Activated CD8-positive, alpha-beta memory T cell treated with anti-CD3 and anti-CD28 coated beads for 36 hours (primary cell): ENCODE data around the gene OCA2. TPM values are rescaled to one million over a fixed set of nuclear protein-coding genes. Genes with fewer than 3 reads are reported as not detected.
"Not testable (repeated sequence)": the region's sequence is repeated elsewhere in the genome, so short reads cannot be mapped to it uniquely, and the experiment has no call there.

Experiments used
- CTCF ChIA-PET: fragments of 350-600 bp; sonication (Branson Sonifier 250); formaldehyde crosslinking; loops from one replicate; lab custom pipeline; 2021; ENCODE audit warnings: antibody characterized with exemption; lab: Charles Lee
- POLR2A ChIA-PET: fragments of 350-600 bp; sonication (Branson Sonifier 250); formaldehyde crosslinking; loops from one replicate; lab custom pipeline; 2021; ENCODE audit warnings: antibody characterized with exemption; lab: Charles Lee
- total RNA-seq, 2 experiments: library from RNA; stranded (reverse); gene quantifications; one replicate each; pipeline ENCODE4 v1.2.3, GENCODE V29; 2021

OCA2 gene
- total RNA-seq, result not detected

DNA sequence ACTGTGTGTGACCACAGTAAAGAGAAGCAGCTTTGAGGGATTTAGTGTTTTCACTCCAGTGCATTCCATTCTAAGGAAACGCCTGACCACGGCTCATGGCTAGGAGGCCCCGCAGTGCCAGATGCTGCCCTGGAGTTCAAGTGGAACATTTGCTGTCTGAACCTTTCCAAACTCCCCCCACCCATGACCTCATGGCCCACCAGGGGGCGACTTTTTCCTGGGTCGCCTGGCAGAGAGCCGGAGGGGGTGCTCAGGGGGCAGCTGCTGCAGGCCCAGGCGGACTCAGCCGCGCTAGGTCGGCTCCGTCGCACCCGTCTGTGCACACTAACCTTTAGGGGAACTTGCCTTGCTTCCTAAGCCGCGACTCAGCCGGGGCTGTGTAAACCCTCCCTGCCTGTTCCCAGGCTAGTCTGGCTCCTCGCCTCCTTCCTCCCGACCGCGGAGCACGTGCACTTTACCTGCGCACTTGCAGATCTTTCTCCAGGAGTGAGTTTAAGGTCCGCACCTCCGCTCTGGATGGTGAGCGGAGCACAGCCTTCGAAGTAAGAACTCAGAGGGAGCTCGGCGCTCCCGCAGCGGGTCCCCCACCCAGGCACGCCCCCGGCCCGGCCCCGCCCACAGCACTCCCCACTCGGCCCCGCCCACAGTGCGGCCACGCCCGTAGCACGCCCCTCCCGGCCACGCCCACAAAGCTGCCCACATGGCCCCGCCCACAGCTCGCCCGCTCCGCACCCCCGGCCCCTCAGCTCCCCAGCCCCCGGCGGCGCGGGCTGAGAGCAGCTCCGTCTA is at the start of gene OCA2:
Gene OCA2 (minus strand): TSS at position 550 of the 789 bp plus-strand sequence. CDS start 17,441 bp downstream, outside the sequence.
- POLR2A ChIA-PET, result interaction anchor here (0.7 kb wide), 1 partner anchor 9 kb away, joined by 6 read pairs; no protein-coding TSS in a partner anchor
- CTCF ChIA-PET, result no interaction called here

DNA sequence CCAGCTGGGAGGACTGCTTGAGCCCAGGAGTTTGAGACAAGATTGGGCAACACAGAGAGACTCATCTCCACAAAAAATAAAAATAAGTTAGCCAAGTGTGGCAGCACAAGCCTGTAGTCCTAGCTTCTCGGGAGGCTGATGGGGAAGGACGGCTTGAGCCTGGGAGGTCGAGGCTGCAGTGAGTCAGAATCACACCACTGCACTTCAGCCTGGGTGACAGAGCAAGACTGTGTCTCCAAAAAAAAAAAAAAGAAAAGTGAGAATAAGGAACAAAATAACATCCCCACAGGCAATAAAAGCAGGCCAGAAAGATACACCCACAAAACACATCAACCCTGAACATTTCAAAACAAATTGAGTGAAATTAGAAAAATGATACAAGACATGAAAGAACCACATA is 48.7 kb upstream of the OCA2 start:
- ChIA-PET POLR2A (no interaction called here), CTCF (no interaction called here)

GRCh38 chr15:28145419-28145818 is 46.3 kb upstream of the OCA2 start:
- POLR2A ChIA-PET, CTCF ChIA-PET: not testable (repeated sequence)

- ChIA-PET POLR2A (no interaction called here), CTCF (no interaction called here)
These were observed 40.9 kb upstream of the OCA2 start for GRCh38 chr15:28140062-28140461.

DNA sequence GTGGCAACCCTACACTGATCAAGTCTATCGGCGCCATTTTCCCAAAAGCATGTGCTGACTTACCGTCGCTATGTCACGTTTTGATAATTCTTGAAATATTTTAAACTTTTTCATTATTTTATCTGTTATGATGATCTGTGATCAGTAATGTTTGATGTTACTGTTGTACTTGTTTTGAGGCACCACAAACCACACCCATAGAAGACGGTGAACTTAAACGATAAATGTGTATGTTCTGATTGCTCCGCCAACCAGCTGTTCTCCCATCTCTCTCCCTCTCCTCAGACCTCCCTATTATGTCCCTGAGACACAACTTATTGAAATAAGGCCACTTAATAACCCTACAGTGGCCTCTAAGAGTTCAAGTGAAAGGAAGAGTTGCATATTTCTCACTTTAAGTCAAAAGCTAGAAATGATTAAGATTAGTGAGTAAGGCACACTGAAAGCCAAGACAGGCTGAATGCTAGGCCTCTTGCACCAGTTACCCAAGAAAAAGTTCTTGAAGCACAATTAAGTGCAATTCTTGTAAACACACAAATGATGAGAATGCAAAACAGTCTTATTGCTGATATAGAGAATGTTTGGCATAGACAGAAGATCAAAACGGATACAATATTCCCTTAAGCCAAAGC is 38.4 kb upstream of the OCA2 start:
- CTCF ChIA-PET, POLR2A ChIA-PET: not testable (repeated sequence)

- CTCF ChIA-PET, POLR2A ChIA-PET: not testable (repeated sequence)
These were observed 37.3 kb upstream of the OCA2 start for GRCh38 chr15:28136236-28136904.

- ChIA-PET POLR2A (no interaction called here), CTCF (no interaction called here)
These were observed 34.2 kb upstream of the OCA2 start for GRCh38 chr15:28133281-28133680.

- ChIA-PET POLR2A (no interaction called here), CTCF (no interaction called here)
These were observed 33.6 kb upstream of the OCA2 start for GRCh38 chr15:28132524-28133275.

DNA sequence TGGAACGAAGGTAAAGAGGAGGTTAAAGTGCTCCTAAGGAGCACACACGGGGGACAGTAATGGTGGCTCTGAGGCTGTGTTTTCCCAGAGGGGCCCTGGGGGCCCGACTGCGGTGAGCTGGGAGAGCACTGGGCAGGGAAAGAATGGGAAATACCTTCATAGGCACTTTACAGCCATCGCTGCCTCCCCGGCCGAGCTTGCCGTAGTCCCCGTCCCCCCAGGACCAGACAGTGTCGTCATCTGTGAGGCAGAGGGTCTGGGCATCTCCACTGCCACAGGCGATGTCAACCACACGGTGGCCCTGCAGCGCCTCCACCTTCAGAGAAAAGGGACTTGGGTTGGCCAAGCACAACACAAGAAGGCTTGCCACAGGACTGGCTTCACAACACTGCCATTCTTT is 32.8 kb upstream of the OCA2 start:
- POLR2A ChIA-PET, result no interaction called here
- CTCF ChIA-PET, result no interaction called here

- POLR2A ChIA-PET, result no interaction called here
These were observed 32.3 kb upstream of the OCA2 start for GRCh38 chr15:28131400-28131799.

GRCh38 chr15:28130651-28131050 is 31.5 kb upstream of the OCA2 start:
- POLR2A ChIA-PET, result no interaction called here
- CTCF ChIA-PET, result no interaction called here

More at GRCh38 chr15:28131400-28131799, 32.3 kb upstream of the OCA2 start:
- CTCF ChIA-PET, result no interaction called here

GRCh38 chr15:28129231-28129848 is 30.2 kb upstream of the OCA2 start:
- POLR2A ChIA-PET, result no interaction called here
- CTCF ChIA-PET, result no interaction called here

DNA sequence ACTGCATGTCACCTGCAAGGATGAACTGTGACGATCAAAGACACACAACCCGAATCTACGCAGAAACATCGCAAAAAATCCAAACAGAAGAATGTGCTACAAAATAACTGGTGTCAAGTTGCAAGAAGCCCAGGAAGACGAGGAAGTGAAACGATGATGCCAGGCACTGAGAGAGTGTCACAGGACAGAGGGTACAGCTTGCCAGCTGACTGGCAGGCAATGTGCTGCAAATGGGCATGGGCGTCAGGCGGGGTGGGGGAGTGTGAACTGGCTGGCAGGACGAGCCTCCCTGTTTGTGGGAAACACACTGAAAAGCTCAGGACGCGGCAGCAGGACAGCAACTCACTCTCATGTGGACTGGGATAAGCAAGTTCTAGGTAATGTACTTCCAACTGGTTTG is 28.9 kb upstream of the OCA2 start:
- ChIA-PET CTCF (no interaction called here), POLR2A (no interaction called here)

DNA sequence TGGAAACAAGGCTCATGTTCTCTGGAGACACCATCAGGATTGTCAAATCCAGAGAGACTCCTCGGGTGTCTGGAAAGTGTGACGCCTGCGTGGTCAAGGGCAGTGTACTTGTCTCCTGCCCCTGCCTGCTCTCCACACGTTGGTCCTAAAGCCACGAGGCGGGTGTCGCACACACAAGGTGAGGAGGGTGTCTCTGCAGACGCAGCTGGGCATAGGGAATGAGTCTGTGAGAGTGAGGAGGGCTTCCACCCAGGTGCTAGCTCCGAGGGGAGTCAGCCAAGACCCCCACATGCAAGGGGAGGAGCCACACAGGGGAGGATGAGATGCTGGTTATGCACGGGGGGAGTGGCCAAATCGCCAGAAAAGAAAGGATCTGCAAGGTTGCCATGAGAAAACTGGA is 27.9 kb upstream of the OCA2 start:
- CTCF ChIA-PET, result interaction anchor here (1.1 kb wide), 1 partner anchor 24 kb away, joined by 3 read pairs; no protein-coding TSS in a partner anchor
- POLR2A ChIA-PET, result no interaction called here

- ChIA-PET CTCF (interaction anchor here (0.6 to 1.1 kb wide), 5 partner anchors 9 to 64 kb away, joined by 3 to 4 read pairs (median 3); no protein-coding TSS in a partner anchor), POLR2A (no interaction called here)
These were observed 26.8 kb upstream of the OCA2 start for GRCh38 chr15:28125673-28126651.

DNA sequence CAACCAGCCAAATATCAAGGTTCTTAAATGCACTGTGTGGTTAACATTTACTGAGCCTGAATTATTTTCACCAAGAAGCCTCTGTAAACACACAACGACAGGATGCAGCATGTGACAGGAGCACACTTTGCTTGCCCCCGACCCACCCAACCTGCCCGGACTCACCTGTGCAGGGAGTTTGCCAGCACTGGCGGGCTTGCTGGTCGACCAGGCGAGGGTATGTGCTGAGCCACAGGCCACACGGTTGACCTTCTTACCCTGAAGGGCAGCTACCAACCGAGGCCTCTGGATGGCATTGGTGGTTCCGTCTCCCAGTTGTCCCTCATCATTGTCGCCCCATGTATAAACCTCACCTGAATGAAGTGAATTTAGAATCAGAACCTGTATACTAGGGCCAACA is 25.7 kb upstream of the OCA2 start:
- CTCF ChIA-PET, result no interaction called here

GRCh38 chr15:28123408-28124023 is 24.4 kb upstream of the OCA2 start:
- ChIA-PET CTCF (interaction anchor here (1.1 to 1.5 kb wide), 2 partner anchors 33 to 39 kb away, joined by 3 read pairs; no protein-coding TSS in a partner anchor), POLR2A (interaction anchor here (0.8 kb wide), 1 partner anchor 112 kb away, joined by 3 read pairs; no protein-coding TSS in a partner anchor)

More for the DNA sequence above, 25.7 kb upstream of the OCA2 start:
- POLR2A ChIA-PET, result no interaction called here
